GM23338 (cell line): ENCODE measurements around the gene LYST. TPM values are rescaled to one million over a fixed set of nuclear protein-coding genes. Genes with fewer than 3 reads are reported as not detected.

ENCODE experiments used
- CREB1 ChIP-seq: fragments of 250-450 bp; sonication (Bioruptor Pico); IDR thresholded peaks from 2 replicates; pipeline ENCODE4 v1.5.0; 2020; ENCODE audit warnings: low read depth, mild to moderate bottlenecking, moderate library complexity
- CTCF ChIP-seq, 2 experiments: fragments of 200-600 bp in 1 of 2; sonication (generic) in 1 of 2; conservative IDR thresholded peaks; 2 replicates each; pipeline versions ENCODE4 v1.5.1 to v1.6.1; 2016 to 2017; ENCODE audit warnings: antibody characterized with exemption in 2 of 2, low read depth in 2 of 2, mild to moderate bottlenecking in 2 of 2, moderate library complexity in 1 of 2
- ETS1 ChIP-seq: IDR thresholded peaks from 2 replicates; pipeline ENCODE4 v1.6.1; 2016; ENCODE audit warnings: antibody characterized with exemption
- EZH2phosphoT487 ChIP-seq: fragments of 200-600 bp; sonication (generic); IDR thresholded peaks from one replicate; pipeline ENCODE4 v1.8.1; 2018; ENCODE audit warnings: antibody characterized with exemption; ENCODE audit not compliant: unreplicated experiment
- NANOG ChIP-seq: IDR thresholded peaks from 2 replicates; pipeline ENCODE4 v1.6.1; 2016; ENCODE audit warnings: antibody characterized with exemption, borderline replicate concordance
- POLR2AphosphoS5 ChIP-seq: IDR thresholded peaks from 2 replicates; pipeline ENCODE4 v1.6.1; 2016; ENCODE audit warnings: antibody characterized with exemption, low read depth
- STAT1 ChIP-seq: IDR thresholded peaks from one replicate; pipeline ENCODE4 v1.6.1; 2016; ENCODE audit warnings: antibody characterized with exemption; ENCODE audit not compliant: unreplicated experiment
- ZNF114 ChIP-seq: fragments of 250-450 bp; sonication (Bioruptor Pico); IDR thresholded peaks from 2 replicates; pipeline ENCODE4 v1.5.0; 2020; ENCODE audit warnings: mild to moderate bottlenecking, moderate library complexity
- ZNF462 ChIP-seq: fragments of 250-450 bp; sonication (Bioruptor Pico); IDR thresholded peaks from 2 replicates; pipeline ENCODE4 v1.5.0; 2020; ENCODE audit warnings: mild to moderate bottlenecking, moderate library complexity
- polyA plus RNA-seq: library from polyadenylated mRNA; unstranded; fragments of >200 nt; fragmentation: Nextera tagmentation; extraction: Ambion mirVana; gene quantifications from 2 replicates; pipeline ENCODE4 v1.2.1, GENCODE V29; 2016
- total RNA-seq: library from RNA; depleted of rRNA; stranded (reverse); fragments of >200 nt; shearing (Covaris generic); gene quantifications from 2 replicates; pipeline ENCODE4 v1.2.3, GENCODE V29; 2014

LYST gene
- total and polyA plus RNA-seq, 2 experiments from 2014 or later, result 0.21 to 1.0 TPM

- TF ChIP-seq ZNF462 (CRISPR knock-in tag) (no peak), NANOG (no peak), STAT1 (no peak), EZH2phosphoT487 (no peak), POLR2AphosphoS5 (no peak), ZNF114 (CRISPR knock-in tag) (no peak), CREB1 (CRISPR knock-in tag) (no peak), CTCF (conservative IDR thresholded peaks at IDR 0.05; ENCODE audit: low read depth in 2 of 2) (no peak), ETS1 (no peak)
These were observed 187.7 kb downstream of the LYST start (continued) for GRCh38 chr1:235679005-235679404.
